H1 (cell line): ENCODE data around the gene UBE3B. TPM values are rescaled to one million over a fixed set of nuclear protein-coding genes. Genes with fewer than 3 reads are reported as not detected.
"Not testable (repeated sequence)": the region's sequence is repeated elsewhere in the genome, so short reads cannot be mapped to it uniquely, and the experiment has no call there.

Experiments
- CTCF ChIA-PET: fragments of 300-600 bp; sonication (Branson Sonifier 250); formaldehyde crosslinking; loops from one replicate; lab custom pipeline; 2021; ENCODE audit not compliant: partially characterized antibody; lab: Charles Lee
- POLR2A ChIA-PET: fragments of 300-600 bp; sonication (Branson Sonifier 250); formaldehyde crosslinking; loops from one replicate; lab custom pipeline; 2021; ENCODE audit warnings: inconsistent platforms; ENCODE audit not compliant: partially characterized antibody; lab: Charles Lee
- DNase-seq, 2 experiments: peaks; one replicate each; pipeline versions ENCODE4 v3.0.0 to v3.0.0-alpha.2; 2010 to 2022; ENCODE audit warnings: low spot score in 2 of 2, low read depth in 1 of 2, mixed read lengths in 1 of 2
- FAIRE-seq: peaks from 2 replicates; lab custom pipeline; 2011; peaks lifted over from hg19 to GRCh38; lab: Jason Lieb, UNC
- H2AFZ ChIP-seq: 2 replicates; pipeline ENCODE4 v1.8.1; 2012; ENCODE audit warnings: low read length, inconsistent platforms
- H2AK5ac ChIP-seq: 2 replicates; pipeline ENCODE4 v1.6.1; 2013; ENCODE audit warnings: low read depth, low read length
- H2BK120ac ChIP-seq: replicated peaks from 2 replicates; pipeline ENCODE3; 2013; ENCODE audit warnings: low read depth, low read length, inconsistent platforms
- H2BK12ac ChIP-seq: 2 replicates; pipeline ENCODE4 v1.6.1; 2013; ENCODE audit warnings: low read depth, low read length
- H2BK15ac ChIP-seq: 2 replicates; pipeline ENCODE4 v1.6.1; 2013; ENCODE audit warnings: low read length
- H2BK20ac ChIP-seq: 2 replicates; pipeline ENCODE4 v1.6.1; 2013; ENCODE audit warnings: low read length
- H2BK5ac ChIP-seq: 2 replicates; pipeline ENCODE4 v1.6.1; 2013; ENCODE audit warnings: low read depth, low read length
- H3K14ac ChIP-seq: 2 replicates; pipeline ENCODE4 v1.6.1; 2013; ENCODE audit warnings: inconsistent platforms; ENCODE audit not compliant: insufficient read length
- H3K18ac ChIP-seq: 2 replicates; pipeline ENCODE4 v1.6.1; 2013; ENCODE audit warnings: low read length; ENCODE audit errors: extremely low read depth
- H3K23ac ChIP-seq: 2 replicates; pipeline ENCODE4 v1.6.1; 2013; ENCODE audit warnings: inconsistent platforms; ENCODE audit not compliant: insufficient read length
- H3K23me2 ChIP-seq: 2 replicates; pipeline ENCODE4 v1.6.1; 2013; ENCODE audit warnings: low read depth, low read length
- H3K27ac ChIP-seq: 2 replicates; pipeline ENCODE4 v1.6.1; 2011; ENCODE audit warnings: low read depth, low read length, inconsistent platforms
- H3K27me3 ChIP-seq, 4 experiments: replicated peaks in 1 of 4; 1 replicate in 1 of 4; 2 replicates in 3 of 4; pipeline versions ENCODE4 v1.6.1 to v1.8.1; 2011 to 2013; ENCODE audit warnings: low read length in 3 of 4, mild to moderate bottlenecking in 3 of 4, inconsistent platforms in 2 of 4, mixed read lengths in 2 of 4, moderate library complexity in 1 of 4; ENCODE audit not compliant: control insufficient read depth in 3 of 4, insufficient read depth in 3 of 4; ENCODE audit errors: extremely low read depth in 1 of 4
- H3K36me3 ChIP-seq, 4 experiments: 2 replicates each; pipeline versions ENCODE4 v1.6.1 to v1.8.1; 2011 to 2013; ENCODE audit warnings: mild to moderate bottlenecking in 4 of 4, low read length in 3 of 4, moderate library complexity in 2 of 4, control low read depth in 1 of 4, inconsistent platforms in 1 of 4; ENCODE audit not compliant: insufficient read depth in 4 of 4, control insufficient read depth in 2 of 4
- H3K4ac ChIP-seq: replicated peaks from 2 replicates; pipeline ENCODE3; 2013; ENCODE audit warnings: low read length, low read depth, mixed read lengths, inconsistent platforms; ENCODE audit not compliant: insufficient read length
- H3K4me1 ChIP-seq, 4 experiments: replicated peaks in 1 of 4; 1 replicate in 1 of 4; 2 replicates in 3 of 4; pipeline versions ENCODE4 v1.6.1 to v1.8.1; 2011 to 2013; ENCODE audit warnings: low read length in 3 of 4, inconsistent platforms in 2 of 4, mixed read lengths in 1 of 4; ENCODE audit not compliant: insufficient read depth in 4 of 4, control insufficient read depth in 3 of 4
- H3K4me2 ChIP-seq, 2 experiments: 2 replicates each; pipeline versions ENCODE4 v1.6.1 to v1.8.1; 2011 to 2013; ENCODE audit warnings: low read depth in 2 of 2, low read length in 2 of 2, control low read depth in 1 of 2, inconsistent platforms in 1 of 2, mild to moderate bottlenecking in 1 of 2; ENCODE audit not compliant: insufficient read depth in 1 of 2
- H3K4me3 ChIP-seq, 4 experiments: fragments of 200-600, 300-600 bp in 1 of 4; sonication (generic), shearing (Covaris generic), sonication (Bioruptor Twin) in 1 of 4; 2 replicates each; pipeline versions ENCODE4 v1.5.1 to v1.8.1; 2011 to 2016; ENCODE audit warnings: low read length in 4 of 4, low read depth in 3 of 4, control low read depth in 2 of 4, inconsistent platforms in 2 of 4, mild to moderate bottlenecking in 2 of 4, mixed read lengths in 1 of 4, moderate library complexity in 1 of 4; ENCODE audit not compliant: insufficient read depth in 2 of 4; ENCODE audit errors: extremely low read depth in 1 of 4
- H3K56ac ChIP-seq: replicated peaks from 2 replicates; pipeline ENCODE3; 2013; ENCODE audit warnings: low read depth, mild to moderate bottlenecking, mixed read lengths, low read length, inconsistent platforms; ENCODE audit not compliant: insufficient read length
- H3K79me1 ChIP-seq: 2 replicates; pipeline ENCODE4 v1.6.1; 2013; ENCODE audit warnings: low read depth, low read length, control low read depth
- H3K79me2 ChIP-seq, 2 experiments: 2 replicates each; pipeline versions ENCODE4 v1.6.1 to v1.8.1; 2012 to 2013; ENCODE audit warnings: low read length in 2 of 2, mild to moderate bottlenecking in 2 of 2, inconsistent platforms in 1 of 2; ENCODE audit not compliant: insufficient read depth in 2 of 2, control insufficient read depth in 1 of 2
- H3K9ac ChIP-seq, 4 experiments: replicated peaks in 1 of 4; 1 replicate in 1 of 4; 2 replicates in 3 of 4; pipeline versions ENCODE4 v1.6.1 to v1.8.1; 2011 to 2013; ENCODE audit warnings: low read depth in 3 of 4, low read length in 3 of 4, control low read depth in 2 of 4, mild to moderate bottlenecking in 2 of 4, moderate library complexity in 2 of 4, inconsistent platforms in 1 of 4; ENCODE audit errors: extremely low read depth in 1 of 4
- H3K9me3 ChIP-seq, 2 experiments: 2 replicates each; pipeline versions ENCODE4 v1.6.1 to v1.8.1; 2012 to 2013; ENCODE audit warnings: mild to moderate bottlenecking in 2 of 2, moderate library complexity in 2 of 2, control low read depth in 1 of 2, inconsistent platforms in 1 of 2, low read depth in 1 of 2, low read length in 1 of 2, mixed read lengths in 1 of 2; ENCODE audit not compliant: insufficient read depth in 2 of 2
- H4K20me1 ChIP-seq, 2 experiments: replicated peaks in 1 of 2; 2 replicates each; pipeline versions ENCODE3 to v1.8.1; 2011 to 2013; ENCODE audit warnings: inconsistent platforms in 2 of 2, low read length in 2 of 2, mild to moderate bottlenecking in 1 of 2; ENCODE audit not compliant: insufficient read depth in 2 of 2, control insufficient read depth in 1 of 2
- H4K5ac ChIP-seq: 2 replicates; pipeline ENCODE4 v1.6.1; 2013; ENCODE audit warnings: low read length, low read depth, mixed read lengths, inconsistent platforms; ENCODE audit not compliant: insufficient read length
- H4K8ac ChIP-seq: 2 replicates; pipeline ENCODE4 v1.8.0; 2013; ENCODE audit warnings: mild to moderate bottlenecking, moderate library complexity, low read length, inconsistent platforms; ENCODE audit not compliant: insufficient read depth; ENCODE audit errors: extremely low read depth
- H4K91ac ChIP-seq: replicated peaks from 2 replicates; pipeline ENCODE3; 2013; ENCODE audit warnings: low read length, mixed read lengths, inconsistent platforms; ENCODE audit not compliant: insufficient read length
- WGBS, 2 experiments: shearing (Covaris generic) in 1 of 2; methylation state at CpG; one replicate each; pipeline versions ENCODE4 v1.1.6 to v1.1.7; 2013 to 2015; ENCODE audit warnings: low lambda C conversion rate in 2 of 2, mixed read lengths in 2 of 2, inconsistent platforms in 1 of 2, low coverage in 1 of 2, missing lambda C conversion rate in 1 of 2; ENCODE audit not compliant: insufficient replicate concordance in 2 of 2, insufficient coverage in 1 of 2, insufficient read length in 1 of 2; ENCODE audit errors: extremely low coverage in 1 of 2, missing lambda C conversion rate in 1 of 2; 5-methylcytosine and 5-hydroxymethylcytosine counted together
- polyA plus RNA-seq, 7 experiments: library from polyadenylated mRNA; depleted of rRNA in 3 of 7; stranded (reverse) in 5 of 7; unstranded in 2 of 7; fragments of >200 nt in 5 of 7; fragments of 200-250 nt in 2 of 7; gene quantifications; 1 replicate in 5 of 7; 2 replicates in 1 of 7; 4 replicates in 1 of 7; pipeline versions ENCODE4 v1.2.1 to v1.2.3, GENCODE V29; 2011 to 2013; ENCODE audit warnings: missing spikeins in 2 of 7, mixed read lengths in 2 of 7
- total RNA-seq: library from RNA; stranded (reverse); fragmentation: NEBNext Ultra II Directional; extraction: Animal tissue kit (Norgen Biotek cat#: 25700); gene quantifications from 2 replicates; pipeline ENCODE4 v1.2.1, GENCODE V29; 2021

UBE3B gene
- total and polyA plus RNA-seq, 2 of the 8 experiments (the other 6 are each of a cell fraction or from before 2014, with no cell fraction given) = 14.0 to 21.1 TPM

- not testable (repeated sequence) for H3K4ac ChIP-seq, H2BK5ac ChIP-seq, H3K9ac ChIP-seq, H2AK5ac ChIP-seq, H3K4me2 ChIP-seq, H4K8ac ChIP-seq, H2BK12ac ChIP-seq, DNase-seq, H3K14ac ChIP-seq, H4K5ac ChIP-seq, H3K18ac ChIP-seq, H3K23ac ChIP-seq, H2BK120ac ChIP-seq, H3K56ac ChIP-seq, H3K27me3 ChIP-seq, H3K9me3 ChIP-seq, FAIRE-seq, H2AFZ ChIP-seq, H4K91ac ChIP-seq, H3K4me3 ChIP-seq, H2BK20ac ChIP-seq, H2BK15ac ChIP-seq, H3K27ac ChIP-seq
- peaks cover 2 to 11% (median 7%) of the 10 kb centered on the region in 4 experiments; a peak in 7 of 8 replicates for H3K36me3 ChIP-seq
- WGBS, 2 experiments = 98% methylated on average over 16 of the region's 16 CpGs; no CpG with 5 or more reads in 1 of the 2 experiments
- peaks cover 29% of the 10 kb centered on the region for H3K79me1 ChIP-seq
- H3K4me1 ChIP-seq = peaks cover 0 to 10% (median 5%) of the 10 kb centered on the region in 4 experiments; a peak in 4 of 7 replicates
- peaks cover 49 to 90% of the 10 kb centered on the region in 2 experiments for H3K79me2 ChIP-seq
- H3K23me2 ChIP-seq = peaks cover 11% of the 10 kb centered on the region
- CTCF ChIA-PET = interaction anchor here (0.6 to 19.5 kb wide), 13 partner anchors 10 to 455 kb away, joined by 3 to 245 read pairs (median 4); no protein-coding TSS in a partner anchor
- peaks cover 6 to 39% of the 10 kb centered on the region in 2 experiments for H4K20me1 ChIP-seq
- POLR2A ChIA-PET = interaction anchor here (1.0 to 3.5 kb wide), 3 partner anchors 9 to 15 kb away, joined by 5 to 25 read pairs (median 11); no protein-coding TSS in a partner anchor
Measured at GRCh38 chr12:109473526-109474270, 3.7 kb upstream of the UBE3B start.
